ENCODE results near the gene UNC13A. TPM values are rescaled to one million over a fixed set of nuclear protein-coding genes. Genes with fewer than 3 reads are reported as not detected.
"Not testable (repeated sequence)": the region's sequence is repeated elsewhere in the genome, so short reads cannot be mapped to it uniquely, and the experiment has no call there.

UNC13A gene
- total RNA-seq, 1 experiment from 2014 or later = 5.8 TPM

DNA sequence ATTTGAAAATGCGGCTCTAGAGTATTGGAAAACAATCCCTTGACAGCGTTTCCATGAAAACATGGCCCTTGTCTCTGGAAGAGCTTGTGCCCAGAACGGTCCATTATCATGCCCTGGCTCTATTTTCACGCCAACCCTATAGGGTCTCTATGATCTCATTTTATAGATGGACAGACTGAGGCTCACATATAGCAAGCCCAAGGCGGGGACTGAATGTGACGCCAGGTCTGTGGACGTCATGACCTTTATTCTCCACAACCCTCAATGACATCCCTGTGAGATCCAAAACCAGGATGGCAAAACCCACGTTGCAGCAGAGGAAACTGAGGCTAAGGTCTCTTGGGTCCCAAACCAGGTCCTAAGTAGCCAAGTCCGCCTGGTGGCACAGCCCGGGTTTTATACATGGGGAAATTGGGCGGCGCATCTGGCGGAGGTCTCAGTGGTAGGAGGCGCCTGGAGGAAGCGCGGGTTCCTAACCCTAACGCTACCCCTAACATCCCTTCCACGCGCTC lies 133.1 kb downstream of the UNC13A start:
- CTCF ChIA-PET = no interaction called here
- Histone ChIP-seq H3K4me3 (ENCODE audit: low read depth, low read length, poor library complexity, severe bottlenecking) (peak overlapping the region; percentile 69), H3K36me3 (ENCODE audit: insufficient read depth, low read length, poor library complexity, severe bottlenecking) (peaks cover 26% of the 10 kb centered on the region), H3K27ac (ENCODE audit: low read depth, low read length, poor library complexity, severe bottlenecking) (peak overlapping the region; percentile 85), H3K27me3 (replicated peaks; ENCODE audit: insufficient read depth, low read depth, low read length, poor library complexity) (no peaks in the 10 kb centered on the region), H3K4me1 (ENCODE audit: insufficient read depth, low read length, poor library complexity, severe bottlenecking) (peaks cover 23% of the 10 kb centered on the region), H3K9me3 (ENCODE audit: low read depth, low read length, poor library complexity, severe bottlenecking) (no peaks in the 10 kb centered on the region)
- DNase-seq (ENCODE audit: low spot score) = no peak
- POLR2A ChIA-PET (ENCODE audit: low non-redundant PET) = no interaction called here
- TF ChIP-seq, protein P1, sequence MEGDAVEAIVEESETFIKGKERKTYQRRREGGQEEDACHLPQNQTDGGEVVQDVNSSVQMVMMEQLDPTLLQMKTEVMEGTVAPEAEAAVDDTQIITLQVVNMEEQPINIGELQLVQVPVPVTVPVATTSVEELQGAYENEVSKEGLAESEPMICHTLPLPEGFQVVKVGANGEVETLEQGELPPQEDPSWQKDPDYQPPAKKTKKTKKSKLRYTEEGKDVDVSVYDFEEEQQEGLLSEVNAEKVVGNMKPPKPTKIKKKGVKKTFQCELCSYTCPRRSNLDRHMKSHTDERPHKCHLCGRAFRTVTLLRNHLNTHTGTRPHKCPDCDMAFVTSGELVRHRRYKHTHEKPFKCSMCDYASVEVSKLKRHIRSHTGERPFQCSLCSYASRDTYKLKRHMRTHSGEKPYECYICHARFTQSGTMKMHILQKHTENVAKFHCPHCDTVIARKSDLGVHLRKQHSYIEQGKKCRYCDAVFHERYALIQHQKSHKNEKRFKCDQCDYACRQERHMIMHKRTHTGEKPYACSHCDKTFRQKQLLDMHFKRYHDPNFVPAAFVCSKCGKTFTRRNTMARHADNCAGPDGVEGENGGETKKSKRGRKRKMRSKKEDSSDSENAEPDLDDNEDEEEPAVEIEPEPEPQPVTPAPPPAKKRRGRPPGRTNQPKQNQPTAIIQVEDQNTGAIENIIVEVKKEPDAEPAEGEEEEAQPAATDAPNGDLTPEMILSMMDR (conservative IDR thresholded peaks at IDR 0.05; ENCODE audit: low read depth, low read length) = no peak
- no peak for TF ChIP-seq EZH2 (IDR thresholded peaks at IDR 0.05; ENCODE audit: borderline replicate concordance, low read depth, low read length, poor library complexity, severe bottlenecking)
- no TSS peak for BruUV-seq (replicated peaks)
- intact Hi-C loops (cut with micrococcal nuclease; ENCODE audit: unreplicated experiment) = no loop called here

DNA sequence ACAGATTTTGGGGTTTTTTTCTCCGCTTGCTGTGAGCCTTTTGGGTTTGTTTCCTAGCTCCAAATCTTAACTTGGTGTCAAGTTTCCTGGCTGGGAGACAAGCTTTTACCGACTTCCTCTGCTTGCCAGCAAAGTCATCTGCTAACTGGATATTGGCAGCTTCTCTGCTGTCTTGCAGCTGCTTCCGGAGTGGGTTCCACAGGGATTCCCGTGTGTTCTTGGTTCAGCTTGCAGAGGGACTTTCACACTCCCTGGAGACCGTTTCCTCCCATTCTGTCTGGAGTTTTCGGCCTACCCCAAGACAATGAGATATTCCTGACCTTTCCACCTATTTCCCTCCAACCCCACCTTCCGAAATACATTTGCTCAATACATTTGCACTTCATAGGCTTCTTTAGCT lies 134.9 kb downstream of the UNC13A start:
- no TSS peak for BruUV-seq (replicated peaks)
- CTCF ChIA-PET = interaction anchor here (0.5 to 1.2 kb wide), 3 partner anchors 21 to 128 kb away, joined by 3 to 8 read pairs (median 4); no protein-coding TSS in a partner anchor
- POLR2A ChIA-PET (ENCODE audit: low non-redundant PET) = no interaction called here
- no peaks in the 10 kb centered on the region for H3K9me3 ChIP-seq (ENCODE audit: low read depth, low read length, poor library complexity, severe bottlenecking)
- H3K27ac ChIP-seq (ENCODE audit: low read depth, low read length, poor library complexity, severe bottlenecking) = peak overlapping the region; percentile 93
- intact Hi-C loops (cut with micrococcal nuclease; ENCODE audit: unreplicated experiment) = no loop called here
- peak overlapping the region; percentile 17 for H3K4me3 ChIP-seq (ENCODE audit: low read depth, low read length, poor library complexity, severe bottlenecking)
- H3K36me3 ChIP-seq (ENCODE audit: insufficient read depth, low read length, poor library complexity, severe bottlenecking) = peaks cover 10% of the 10 kb centered on the region
- TF ChIP-seq, protein P1 (conservative IDR thresholded peaks at IDR 0.05; ENCODE audit: low read depth, low read length) = no peak
- TF ChIP-seq EZH2 (IDR thresholded peaks at IDR 0.05; ENCODE audit: borderline replicate concordance, low read depth, low read length, poor library complexity, severe bottlenecking) = no peak
- DNase-seq (ENCODE audit: low spot score) = peak; percentile 97
- H3K4me1 ChIP-seq (ENCODE audit: insufficient read depth, low read length, poor library complexity, severe bottlenecking) = peaks cover 23% of the 10 kb centered on the region
- no peaks in the 10 kb centered on the region for H3K27me3 ChIP-seq (replicated peaks; ENCODE audit: insufficient read depth, low read depth, low read length, poor library complexity)

DNA sequence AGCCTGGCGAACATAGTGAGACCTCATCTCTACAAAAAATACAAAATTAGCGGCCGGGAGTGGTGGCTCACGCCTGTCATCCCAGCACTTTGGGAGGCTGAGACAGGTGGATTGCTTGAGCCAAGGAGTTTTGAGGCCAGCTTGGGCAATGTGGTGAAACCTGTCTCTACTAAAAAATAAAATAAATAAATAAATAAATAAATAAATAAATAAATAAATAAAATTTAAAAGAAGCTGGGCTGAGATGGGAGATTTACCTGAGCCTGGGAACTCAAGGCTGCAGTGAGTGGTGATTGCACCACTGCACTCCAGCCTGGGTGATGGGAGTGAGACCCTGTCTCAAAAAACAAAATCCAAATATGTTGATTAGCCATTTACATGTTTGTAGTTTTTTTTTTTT lies 135.4 kb downstream of the UNC13A start:
- peak overlapping the region; percentile 93 for H3K27ac ChIP-seq (ENCODE audit: low read depth, low read length, poor library complexity, severe bottlenecking)
- DNase-seq (ENCODE audit: low spot score); H3K27me3 ChIP-seq (replicated peaks; ENCODE audit: insufficient read depth, low read depth, low read length, poor library complexity); BruUV-seq (replicated peaks); H3K9me3 ChIP-seq (ENCODE audit: low read depth, low read length, poor library complexity, severe bottlenecking); intact Hi-C loops (cut with micrococcal nuclease; ENCODE audit: unreplicated experiment); POLR2A ChIA-PET (ENCODE audit: low non-redundant PET); H3K36me3 ChIP-seq (ENCODE audit: insufficient read depth, low read length, poor library complexity, severe bottlenecking): not testable (repeated sequence)
- CTCF ChIA-PET = interaction anchor here (0.6 to 1.2 kb wide), 2 partner anchors 21 to 239 kb away, joined by 3 to 6 read pairs; no protein-coding TSS in a partner anchor
- peaks cover 23% of the 10 kb centered on the region for H3K4me1 ChIP-seq (ENCODE audit: insufficient read depth, low read length, poor library complexity, severe bottlenecking)
- peak overlapping the region; percentile 8 for H3K4me3 ChIP-seq (ENCODE audit: low read depth, low read length, poor library complexity, severe bottlenecking)

Other genes starting within 250 kb of the UNC13A start
- gene TMEM221, start 239.7 kb downstream of the UNC13A start, total RNA-seq (2021) = 0.31 TPM in 1 of 2 replicates, not detected in the other
- not detected in 2 replicates for gene NXNL1, start 227.4 kb downstream of the UNC13A start, total RNA-seq (2021)
- gene SLC27A1, start 217.8 kb downstream of the UNC13A start, total RNA-seq (2021) = 3.0 and 6.9 TPM in 2 replicates
- 80.1 and 94.4 TPM in 2 replicates for gene PGLS, start 176.7 kb downstream of the UNC13A start, total RNA-seq (2021)
- gene COLGALT1, start 132.7 kb downstream of the UNC13A start, total RNA-seq (2021) = 91.3 and 93.5 TPM in 2 replicates
- 79.1 and 87.3 TPM in 2 replicates for gene MAP1S, start 31.1 kb upstream of the UNC13A start, total RNA-seq (2021)
- gene FCHO1, start 63.1 kb upstream of the UNC13A start, total RNA-seq (2021) = 2.1 and 5.0 TPM in 2 replicates
- gene B3GNT3, start 106.8 kb upstream of the UNC13A start, total RNA-seq (2021) = not detected in 2 replicates
- gene INSL3, start 133.2 kb upstream of the UNC13A start, total RNA-seq (2021) = not detected in 2 replicates
- 2.4 and 2.5 TPM in 2 replicates for gene JAK3, start 159.6 kb upstream of the UNC13A start, total RNA-seq (2021)
- gene RPL18A, start 171.6 kb upstream of the UNC13A start, total RNA-seq (2021) = 1,852 and 1,889 TPM in 2 replicates
- gene SLC5A5, start 183.6 kb upstream of the UNC13A start, total RNA-seq (2021) = not detected in 2 replicates
- 131 and 135 TPM in 2 replicates for gene CCDC124, start 244.7 kb upstream of the UNC13A start, total RNA-seq (2021)